ENCODE measurements around the gene RAB20. TPM values are rescaled to one million over a fixed set of nuclear protein-coding genes. Genes with fewer than 3 reads are reported as not detected.

The RAB20 gene
- total RNA-seq, 1 donor from 2014 or later, result 51.3 TPM

GRCh38 chr13:110565296-110565695, 3.8 kb upstream of the RAB20 start:
- intact Hi-C loops (cut with DNase I), result no loop called here
- no peak overlapping the region for H3K4me3 ChIP-seq
- TF ChIP-seq CTCF (IDR thresholded peaks at IDR 0.05), result no peak
- no peaks in the 10 kb centered on the region for H3K36me3 ChIP-seq
- ATAC-seq (no peak), DNase-seq (no peak)
- H3K27ac ChIP-seq, result no peak overlapping the region
- no peaks in the 10 kb centered on the region for H3K27me3 ChIP-seq (ENCODE audit: low read depth)
- H3K9me3 ChIP-seq, result no peaks in the 10 kb centered on the region
- peaks cover 16% of the 10 kb centered on the region for H3K4me1 ChIP-seq

- intact Hi-C loops (cut with DNase I), result no loop called here
- no peak for TF ChIP-seq CTCF (IDR thresholded peaks at IDR 0.05)
- DNase-seq (no peak), ATAC-seq (no peak)
- Histone ChIP-seq H3K27ac (no peak overlapping the region), H3K9me3 (no peaks in the 10 kb centered on the region), H3K36me3 (no peaks in the 10 kb centered on the region), H3K4me1 (peaks cover 23% of the 10 kb centered on the region), H3K4me3 (no peak overlapping the region), H3K27me3 (ENCODE audit: low read depth) (no peaks in the 10 kb centered on the region)
These were observed 3.0 kb upstream of the RAB20 start for GRCh38 chr13:110564472-110564985.

GRCh38 chr13:110563463-110563774, 1.9 kb upstream of the RAB20 start:
- Histone ChIP-seq H3K27me3 (ENCODE audit: low read depth) (no peaks in the 10 kb centered on the region), H3K4me3 (peak overlapping the region; percentile 80), H3K4me1 (peaks cover 34% of the 10 kb centered on the region), H3K9me3 (no peaks in the 10 kb centered on the region), H3K36me3 (no peaks in the 10 kb centered on the region), H3K27ac (no peak overlapping the region)
- ATAC-seq, result no peak
- intact Hi-C loops (cut with DNase I), result no loop called here
- no peak for DNase-seq
- TF ChIP-seq CTCF (IDR thresholded peaks at IDR 0.05), result no peak

- intact Hi-C loops (cut with DNase I), result no loop called here
- Histone ChIP-seq H3K9me3 (no peaks in the 10 kb centered on the region), H3K4me1 (peaks cover 34% of the 10 kb centered on the region), H3K27me3 (ENCODE audit: low read depth) (no peaks in the 10 kb centered on the region), H3K36me3 (no peaks in the 10 kb centered on the region), H3K4me3 (peak overlapping the region; percentile 80), H3K27ac (peak overlapping the region; percentile 93)
- TF ChIP-seq CTCF (IDR thresholded peaks at IDR 0.05), result no peak
- DNase-seq (no peak), ATAC-seq (no peak)
These were observed 1.4 kb upstream of the RAB20 start for GRCh38 chr13:110562696-110563462.

- no peaks in the 10 kb centered on the region for H3K27me3 ChIP-seq (ENCODE audit: low read depth)
- peak overlapping the region; percentile 93 for H3K27ac ChIP-seq
- H3K4me1 ChIP-seq, result peaks cover 39% of the 10 kb centered on the region
- no peak for ATAC-seq
- peak overlapping the region; percentile 80 for H3K4me3 ChIP-seq
- H3K36me3 ChIP-seq, result peaks cover 3% of the 10 kb centered on the region
- intact Hi-C loops (cut with DNase I), result no loop called here
- TF ChIP-seq CTCF (IDR thresholded peaks at IDR 0.05), result no peak
- no peaks in the 10 kb centered on the region for H3K9me3 ChIP-seq
- no peak for DNase-seq
These were observed 595 bp upstream of the RAB20 start for GRCh38 chr13:110562036-110562597.
